Adrenal gland (tissue), 12 donors: Measurements from ENCODE around the gene RNF5. TPM values are rescaled to one million over a fixed set of nuclear protein-coding genes. Genes with fewer than 3 reads are reported as not detected.

Experiments used
- DNase-seq, 7 donors: peaks; one replicate each; pipeline ENCODE4 v3.0.0-alpha.2; 2019 to 2020
- H3K27ac ChIP-seq, 5 donors: fragments of 200-600 bp; sonication (generic) in 4 of 5; 1 replicate in 3 of 5; 2 replicates in 2 of 5; pipeline versions ENCODE4 v1.5.1 to v1.8.0; 2016 to 2020; ENCODE audit warnings: mild to moderate bottlenecking in 1 of 5
- H3K27me3 ChIP-seq: fragments of 200-600 bp; 2 replicates; pipeline ENCODE4 v1.8.0; 2021
- H3K36me3 ChIP-seq, 2 donors: fragments of 200-600 bp; replicated peaks in 1 of 2; 1 replicate in 1 of 2; 2 replicates in 1 of 2; pipeline versions ENCODE4 v1.5.1 to v1.8.0; 2018 to 2022
- H3K4me1 ChIP-seq, 2 donors: fragments of 200-600 bp; replicated peaks in 1 of 2; 1 replicate in 1 of 2; 2 replicates in 1 of 2; pipeline versions ENCODE4 v1.5.1 to v1.8.0; 2018 to 2021
- H3K4me3 ChIP-seq, 4 donors: fragments of 200-600 bp; sonication (generic) in 3 of 4; one replicate each; pipeline ENCODE4 v1.5.1; 2016 to 2018
- H3K9me3 ChIP-seq, 3 donors: fragments of 200-600 bp; sonication (generic) in 1 of 3; replicated peaks in 1 of 3; 1 replicate in 2 of 3; 2 replicates in 1 of 3; pipeline versions ENCODE4 v1.5.1 to v1.8.0; 2016 to 2021
- POLR2A ChIP-seq, 2 donors: fragments of 450-650 bp; IDR thresholded peaks; one replicate each; pipeline ENCODE4 v1.6.1; 2017; ENCODE audit warnings: antibody characterized with exemption in 2 of 2, mild to moderate bottlenecking in 2 of 2, moderate library complexity in 1 of 2
- WGBS, 4 donors: extraction: QIAGEN DNeasy Blood & Tissue Kit in 2 of 4; methylation state at CpG; one replicate each; pipeline versions ENCODE4 v1.1.5 to v1.1.7; 2013 to 2017; 5-methylcytosine and 5-hydroxymethylcytosine counted together
- intact Hi-C, 2 donors: fragments of 100-400 bp; cut with DNase I; formaldehyde crosslinking; loops; one replicate each; pipeline versions ENCODE4 v1.14.1 to v1.15.0; 2022 to 2023
- polyA plus RNA-seq, 3 donors: library from polyadenylated mRNA; stranded (reverse); fragments of 200-250 nt in 2 of 3; fragments of 350-450 nt in 1 of 3; fragmentation: Illumina TruSeq in 1 of 3; extraction: RNeasy Lipid Tissue Mini Kit (QIAGEN cat#74804) in 1 of 3; gene quantifications; one replicate each; pipeline ENCODE4 v1.2.3, GENCODE V29; 2013 to 2014
- total RNA-seq, 9 donors: library from RNA; depleted of rRNA in 4 of 9; stranded (reverse); fragments of >200 nt in 4 of 9; fragments of 120-200 nt in 1 of 9; fragmentation: NEBNext Ultra II Directional in 1 of 9; extraction: Animal tissue kit (Norgen Biotek cat#: 25700) in 1 of 9; gene quantifications; one replicate each; pipeline versions ENCODE4 v1.1.0 to v1.2.4, GENCODE V29; 2013 to 2023
- TF ChIP-seq, protein P1 (sequence below), 6 experiments: fragments of 450-650 bp in 4 of 6; fragments of 200-600 bp in 2 of 6; sonication (generic) in 1 of 6; IDR thresholded peaks; 1 replicate in 5 of 6; 2 replicates in 1 of 6; pipeline versions ENCODE4 v1.5.1 to v1.8.0; 2016 to 2021; ENCODE audit warnings: antibody characterized with exemption in 6 of 6, mild to moderate bottlenecking in 2 of 6, moderate library complexity in 1 of 6
- donor health status: healthy with polysubstance abuse.
- donor health status: Bipolar disorder and iron deficiency.
- donor health status: DM: yes; HTN: yes; CAD: no.
- donor health status: DM: no; HTN: no; CAD: no.
- donor health status: DM: no; HTN: no; CAD: no.
- donor health status: DM: yes; HTN: yes; CAD: no.

RNF5 gene
- total and polyA plus RNA-seq, 12 donors, result 47.2 to 146 (median 110) TPM

DNA sequence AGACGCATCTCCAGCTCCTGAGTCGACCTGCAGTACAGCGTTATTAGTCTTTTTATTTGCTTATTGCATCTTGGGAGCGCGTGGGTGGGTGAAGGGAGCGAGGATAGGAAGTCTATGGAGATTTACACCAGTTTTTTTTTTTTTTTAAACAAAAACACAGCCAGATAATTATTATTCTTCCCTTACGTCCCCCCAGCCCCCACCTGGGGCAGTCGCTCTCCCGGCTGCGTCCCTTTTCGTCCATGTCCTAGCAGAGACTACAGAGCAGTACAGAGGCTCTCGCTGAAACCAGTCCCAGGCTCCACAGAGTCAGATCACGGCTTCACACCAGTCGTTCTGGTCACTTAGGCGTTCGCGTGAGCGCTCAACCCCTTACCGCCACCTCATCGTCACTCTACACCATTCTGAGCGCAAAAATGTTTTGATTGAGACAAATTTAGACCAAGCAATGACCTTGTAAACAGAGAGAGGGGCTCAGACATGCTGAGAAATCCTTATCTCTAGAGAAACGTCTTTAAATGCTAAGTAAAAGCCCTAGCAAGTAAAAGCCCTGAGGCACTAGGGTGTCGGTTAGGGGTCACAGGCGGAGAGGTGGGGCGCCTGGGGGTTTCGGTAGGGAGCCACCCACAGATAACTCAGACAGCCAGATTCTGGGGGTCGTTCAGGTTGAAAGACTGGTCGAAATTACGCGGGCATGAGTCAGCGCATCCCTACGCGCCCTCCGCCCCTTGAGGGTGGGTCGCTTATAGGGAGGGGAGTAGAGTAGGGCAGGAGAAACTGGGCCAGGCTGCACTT, 25.2 kb upstream of the RNF5 start:
- TF ChIP-seq, protein P1, sequence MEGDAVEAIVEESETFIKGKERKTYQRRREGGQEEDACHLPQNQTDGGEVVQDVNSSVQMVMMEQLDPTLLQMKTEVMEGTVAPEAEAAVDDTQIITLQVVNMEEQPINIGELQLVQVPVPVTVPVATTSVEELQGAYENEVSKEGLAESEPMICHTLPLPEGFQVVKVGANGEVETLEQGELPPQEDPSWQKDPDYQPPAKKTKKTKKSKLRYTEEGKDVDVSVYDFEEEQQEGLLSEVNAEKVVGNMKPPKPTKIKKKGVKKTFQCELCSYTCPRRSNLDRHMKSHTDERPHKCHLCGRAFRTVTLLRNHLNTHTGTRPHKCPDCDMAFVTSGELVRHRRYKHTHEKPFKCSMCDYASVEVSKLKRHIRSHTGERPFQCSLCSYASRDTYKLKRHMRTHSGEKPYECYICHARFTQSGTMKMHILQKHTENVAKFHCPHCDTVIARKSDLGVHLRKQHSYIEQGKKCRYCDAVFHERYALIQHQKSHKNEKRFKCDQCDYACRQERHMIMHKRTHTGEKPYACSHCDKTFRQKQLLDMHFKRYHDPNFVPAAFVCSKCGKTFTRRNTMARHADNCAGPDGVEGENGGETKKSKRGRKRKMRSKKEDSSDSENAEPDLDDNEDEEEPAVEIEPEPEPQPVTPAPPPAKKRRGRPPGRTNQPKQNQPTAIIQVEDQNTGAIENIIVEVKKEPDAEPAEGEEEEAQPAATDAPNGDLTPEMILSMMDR (IDR thresholded peaks at IDR 0.05), result no peak
- TF ChIP-seq POLR2A (IDR thresholded peaks at IDR 0.05), result peak in 1 of 2 donors; percentile 21
- Histone ChIP-seq H3K36me3 (peaks cover 0 to 20% of the 10 kb centered on the region in 2 donors), H3K9me3 (no peaks in the 10 kb centered on the region), H3K27me3 (no peaks in the 10 kb centered on the region), H3K27ac (peak overlapping the region; percentile 2 to 94 (median 86)), H3K4me3 (peak overlapping the region in 2 of 4 donors; percentile 66 to 89), H3K4me1 (peaks cover 14 to 20% of the 10 kb centered on the region in 2 donors)
- peak; percentile 34 to 76 (median 51) for DNase-seq
- intact Hi-C loops, result no loop called here
- 18 to 26% (median 22%) methylated on average over 32 to 35 of the region's 35 CpGs for WGBS, 4 donors

DNA sequence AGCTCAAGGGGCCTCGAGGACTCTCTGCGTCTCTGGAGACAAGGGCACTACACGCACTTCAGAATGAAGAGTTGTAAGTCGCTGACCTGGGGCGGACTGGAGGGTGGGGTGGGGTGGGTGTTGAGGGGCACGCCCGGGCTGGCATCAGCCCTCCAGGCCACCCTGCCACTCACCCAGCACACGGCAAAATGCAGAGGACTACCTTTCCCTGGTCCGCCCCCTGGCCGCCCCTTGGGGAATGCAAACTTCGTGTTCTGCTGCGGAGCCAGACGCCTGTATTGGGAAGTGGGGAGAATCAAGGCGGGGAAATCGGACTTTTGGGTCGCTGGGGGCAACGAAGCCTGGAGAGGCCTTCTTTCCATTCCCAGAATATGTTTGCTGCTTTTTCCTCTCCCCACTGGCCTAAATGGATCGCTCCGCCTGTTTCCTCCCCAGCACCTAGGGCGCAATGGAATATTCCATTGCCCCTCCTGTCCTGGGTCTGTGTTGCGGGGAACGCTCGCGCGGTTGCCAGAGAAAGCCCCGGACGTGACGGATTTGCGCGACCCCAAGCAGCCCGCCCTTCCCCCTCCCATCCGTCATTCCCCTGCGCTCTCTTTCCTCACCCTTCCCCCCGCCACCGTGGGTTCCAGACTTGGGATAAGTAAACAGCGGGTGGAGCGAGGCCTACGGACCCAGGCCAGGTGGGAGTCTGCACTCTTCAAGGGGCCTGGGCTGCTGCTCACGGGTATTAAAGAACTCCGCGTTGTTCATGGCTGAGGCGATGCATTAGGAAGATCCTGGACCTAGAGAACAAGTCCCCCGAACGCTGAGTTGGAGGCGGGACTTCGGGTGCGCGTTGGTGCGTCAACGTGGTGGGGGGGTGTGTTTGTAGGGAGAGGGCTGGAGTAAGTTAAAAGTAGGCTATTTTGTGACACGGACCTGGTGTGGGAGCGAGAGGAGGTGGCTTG, 24.4 kb upstream of the RNF5 start, which contains the start of gene PPT2:
PPT2 (plus strand) TSS at position 578 of the 950 bp plus-strand sequence. CDS start 454 bp downstream, outside the sequence.
- Histone ChIP-seq H3K36me3 (peaks cover 0 to 29% of the 10 kb centered on the region in 2 donors), H3K27ac (peak within 1 kb of the TSS; percentile 73 to 94 (median 86)), H3K4me3 (peak within 1 kb of the TSS; percentile 62 to 89 (median 76)), H3K4me1 (peaks cover 14 to 20% of the 10 kb centered on the region in 2 donors), H3K9me3 (no peaks in the 10 kb centered on the region), H3K27me3 (no peaks in the 10 kb centered on the region)
- DNase-seq, result peak; percentile 90 to 97 (median 94)
- intact Hi-C loops, result no loop called here
- WGBS, 4 donors, result 0 to 1% (median 0%) methylated on average over 25 to 52 of the region's 52 CpGs
- TF ChIP-seq POLR2A (IDR thresholded peaks at IDR 0.05), result peak; percentile 13 to 39
- TF ChIP-seq, protein P1 (IDR thresholded peaks at IDR 0.05), result peak in 5 of 6 experiments; percentile 13 to 34 (median 25)

DNA sequence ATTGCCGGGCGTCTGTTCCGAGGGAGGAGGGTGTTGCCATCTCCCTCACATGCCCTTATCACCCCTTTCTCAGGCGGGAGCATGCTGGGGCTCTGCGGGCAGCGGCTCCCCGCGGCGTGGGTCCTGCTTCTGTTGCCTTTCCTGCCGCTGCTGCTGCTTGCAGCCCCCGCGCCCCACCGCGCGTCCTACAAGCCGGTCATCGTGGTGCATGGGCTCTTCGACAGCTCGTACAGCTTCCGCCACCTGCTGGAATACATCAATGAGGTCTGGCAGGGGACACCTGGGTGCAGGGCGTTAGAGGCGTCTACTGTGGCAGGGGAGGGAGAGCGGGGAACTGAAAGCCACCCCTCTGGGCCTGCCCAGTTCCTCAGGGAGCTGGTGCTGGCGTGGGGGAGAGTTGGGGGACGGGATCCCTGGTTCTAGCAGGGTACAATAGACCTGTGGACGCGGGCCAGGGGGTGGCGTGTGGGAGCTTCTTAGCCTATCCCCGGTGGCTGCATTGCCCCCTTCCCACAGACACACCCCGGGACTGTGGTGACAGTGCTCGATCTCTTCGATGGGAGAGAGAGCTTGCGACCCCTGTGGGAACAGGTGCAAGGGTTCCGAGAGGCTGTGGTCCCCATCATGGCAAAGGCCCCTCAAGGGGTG, 23.6 kb upstream of the RNF5 start:
- peak; percentile 70 to 88 (median 75) for DNase-seq
- WGBS, 4 donors, result 4 to 17% (median 6%) methylated on average over 6 to 34 of the region's 34 CpGs
- Histone ChIP-seq H3K4me3 (peak overlapping the region; percentile 62 to 89 (median 76)), H3K9me3 (no peaks in the 10 kb centered on the region), H3K36me3 (peaks cover 0 to 34% of the 10 kb centered on the region in 2 donors), H3K4me1 (peaks cover 14 to 20% of the 10 kb centered on the region in 2 donors), H3K27me3 (no peaks in the 10 kb centered on the region), H3K27ac (peak overlapping the region; percentile 73 to 94 (median 86))
- TF ChIP-seq, protein P1 (IDR thresholded peaks at IDR 0.05), result peak; percentile 12 to 73 (median 64)
- TF ChIP-seq POLR2A (IDR thresholded peaks at IDR 0.05), result no peak
- intact Hi-C loops, result loop anchor here in 1 of 2 donors (5.0 kb wide), 1 partner anchor 37 kb away; no protein-coding TSS in a partner anchor
